ENCODE measurements around the gene LY6G6F.

Gene LY6G6F

DNA sequence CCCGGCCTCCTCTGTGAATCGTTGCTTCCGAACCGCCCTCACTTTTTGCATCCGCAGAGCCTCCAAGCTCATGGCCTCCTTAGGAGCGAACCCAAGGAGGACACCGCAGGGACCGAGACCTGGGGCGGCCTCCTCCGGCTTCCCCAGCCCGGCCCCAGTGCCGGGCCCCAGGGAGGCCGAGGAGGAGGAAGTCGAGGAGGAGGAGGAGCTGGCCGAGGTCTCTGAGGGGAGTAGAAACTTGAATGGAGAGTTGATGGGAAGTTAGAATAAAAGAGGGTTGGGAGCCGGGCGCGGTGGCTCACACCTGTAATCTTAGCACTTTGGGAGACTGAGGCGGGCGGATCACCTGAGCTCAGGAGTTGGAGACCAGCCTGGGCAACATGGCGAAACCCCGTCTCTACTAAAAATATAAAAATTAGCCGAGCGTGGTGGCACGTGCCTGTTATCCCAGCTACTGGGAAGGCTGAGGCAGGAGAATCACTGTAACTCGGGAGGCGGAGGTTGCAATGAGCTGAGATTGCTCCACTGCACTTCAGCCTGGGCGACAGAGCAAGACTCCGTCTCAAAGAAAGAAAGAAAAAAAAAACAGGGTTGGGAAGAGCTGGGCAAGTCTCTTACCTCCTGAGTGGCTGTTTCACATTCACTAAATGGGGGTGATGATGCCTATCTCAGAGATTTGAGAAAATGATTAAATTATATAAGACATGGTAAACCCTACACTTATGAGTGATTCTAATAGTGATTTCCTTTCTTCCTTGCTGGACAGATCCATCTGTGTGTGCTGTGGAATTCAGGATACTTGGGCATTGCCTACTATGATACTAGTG lies 33.9 kb downstream of the LY6G6F start:
- no peak for DNase-seq

DNA sequence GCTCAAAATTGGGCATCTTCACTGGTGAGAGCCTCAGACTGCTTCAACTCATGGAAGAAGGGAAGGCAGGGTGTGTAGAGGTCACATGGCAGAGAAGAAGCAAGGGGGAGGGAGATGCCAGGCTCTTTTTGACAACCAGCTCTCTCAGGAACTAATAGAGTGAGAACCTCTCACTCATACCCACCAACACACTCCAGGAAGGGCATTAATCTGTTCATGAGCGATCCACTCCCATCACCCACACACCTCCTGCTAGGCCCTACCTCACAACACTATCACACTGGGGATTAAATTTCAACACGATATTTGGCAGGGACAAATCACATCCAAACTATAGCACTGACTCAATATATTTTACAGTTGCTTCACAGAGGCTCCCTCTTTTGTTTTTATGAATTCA lies 35.1 kb downstream of the LY6G6F start:
- DNase-seq = no peak

DNA sequence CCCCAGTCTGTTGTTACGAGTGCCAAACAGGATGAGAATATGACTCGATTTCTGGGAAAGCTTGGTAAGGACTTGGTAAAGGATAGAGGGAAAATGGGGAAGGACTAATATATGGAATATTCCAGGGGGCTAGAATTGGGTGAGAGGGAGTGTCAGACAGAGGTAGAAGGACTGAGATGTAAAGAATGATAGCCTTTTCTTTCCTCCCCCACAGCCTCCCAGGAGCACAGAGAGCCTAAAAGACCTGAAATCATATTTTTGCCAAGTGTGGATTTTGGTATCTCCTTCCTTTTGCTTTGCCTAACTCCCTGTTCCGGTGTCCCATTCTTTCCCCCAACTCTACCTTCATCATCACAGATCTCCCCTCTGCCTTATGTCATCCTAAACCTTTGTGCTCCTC lies 36.2 kb downstream of the LY6G6F start:
- no peak for DNase-seq

DNA sequence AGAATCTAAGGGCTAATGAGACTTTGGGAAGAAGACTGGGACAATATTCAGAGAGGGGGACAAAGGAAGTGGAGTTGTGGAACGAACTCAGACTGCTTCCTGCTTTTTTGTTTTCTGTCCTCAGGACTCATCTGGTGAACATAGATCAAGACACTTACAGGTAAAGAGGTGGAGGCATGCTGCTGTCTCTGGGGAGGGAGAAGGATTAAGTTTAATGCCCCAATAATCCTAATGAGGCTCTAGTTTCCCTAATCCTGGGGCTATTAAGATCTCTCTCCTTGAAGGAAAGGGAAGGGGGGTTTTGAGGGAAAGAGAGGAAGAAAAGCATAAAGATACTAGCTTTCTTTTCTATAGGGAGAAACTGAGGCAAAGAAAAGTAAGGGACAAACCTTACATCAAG lies 37.8 kb downstream of the LY6G6F start:
- no peak for DNase-seq

DNA sequence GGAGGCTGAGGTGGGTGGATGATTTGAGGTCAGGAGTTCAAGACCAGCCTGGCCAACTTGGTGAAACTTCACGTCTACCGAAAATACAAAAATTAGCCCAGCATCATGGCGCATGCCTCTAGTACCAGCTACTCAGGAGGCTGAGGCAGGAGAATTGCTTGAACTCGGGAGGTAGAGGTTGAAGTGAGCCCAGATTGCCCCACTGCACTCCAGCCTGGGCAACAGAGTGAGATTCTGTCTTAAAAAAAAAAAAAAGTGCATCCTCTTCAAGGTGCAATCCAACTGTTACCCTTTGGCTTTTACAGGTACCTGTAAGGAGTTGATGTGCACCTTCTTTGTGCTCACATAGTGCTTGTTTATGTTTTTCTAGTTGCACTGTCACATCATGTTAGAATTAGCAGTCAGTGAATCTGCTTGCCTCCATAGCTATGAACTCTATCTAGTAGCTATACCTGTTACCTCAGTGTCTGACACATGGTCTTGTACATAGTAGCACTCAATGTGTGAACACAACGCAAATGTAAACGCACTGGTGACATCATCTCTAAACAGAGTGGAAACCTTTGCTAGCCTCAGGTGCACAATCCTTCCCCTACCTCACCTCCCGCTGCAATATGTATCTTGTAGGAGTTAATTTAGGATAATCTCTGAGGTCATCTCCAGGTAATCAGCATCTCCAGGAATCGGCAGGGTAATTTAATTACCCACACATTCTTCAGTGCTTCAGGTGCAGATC lies 42.8 kb downstream of the LY6G6F start:
- DNase-seq = no peak

DNA sequence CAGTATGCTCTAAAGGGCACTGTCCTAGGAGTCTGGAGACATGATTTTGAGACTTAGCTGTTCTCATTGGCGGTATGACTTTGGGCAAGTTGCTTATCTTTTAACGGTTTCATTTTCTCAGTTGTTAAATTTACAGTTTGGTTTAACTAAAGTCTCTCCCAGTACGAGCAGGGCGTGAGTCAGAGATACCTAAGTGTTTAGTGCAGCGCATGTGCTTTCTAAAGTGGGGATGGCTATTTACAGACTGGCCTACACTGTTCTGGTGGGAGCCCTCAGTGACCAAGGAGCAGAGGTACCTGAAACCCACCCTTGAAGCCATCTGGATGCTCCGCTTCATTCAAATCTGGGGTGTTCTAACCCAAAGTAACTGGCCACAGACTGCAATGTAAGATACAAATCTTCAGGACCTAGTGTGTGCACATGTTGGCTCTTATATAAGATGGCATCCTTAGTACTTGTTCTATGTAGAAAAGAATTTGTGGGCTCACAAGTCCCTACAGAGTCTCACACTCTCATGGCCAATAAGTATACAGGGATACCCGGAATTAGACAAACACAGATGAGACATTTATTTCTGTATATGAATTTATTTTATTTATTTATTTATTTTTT lies 43.9 kb downstream of the LY6G6F start:
- DNase-seq = no peak

DNA sequence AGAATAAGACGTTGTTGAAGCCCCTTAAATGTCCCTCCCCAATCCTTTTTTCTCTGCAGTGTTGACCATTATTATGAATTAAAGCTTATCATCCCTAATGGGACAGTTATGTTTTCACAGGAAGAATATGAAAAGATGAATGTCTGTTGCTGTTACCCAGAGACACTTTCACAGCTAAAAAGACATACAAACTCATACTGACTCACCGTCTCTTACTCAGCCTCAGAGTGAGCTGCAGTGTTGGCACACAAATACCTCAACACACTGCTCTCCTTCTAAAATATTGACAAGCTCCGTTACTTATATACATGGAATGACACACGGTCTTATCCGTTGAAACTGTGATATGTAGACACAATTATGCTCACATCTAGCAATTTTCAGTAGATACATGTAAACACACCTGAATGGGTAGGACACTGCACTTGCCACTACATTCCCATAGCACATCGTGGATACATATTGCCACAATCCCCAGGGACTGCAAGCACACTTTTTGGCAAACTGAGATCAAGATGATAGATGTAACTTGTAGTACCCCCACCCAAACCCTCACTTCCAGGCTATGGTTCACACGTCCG lies 46.2 kb downstream of the LY6G6F start:
- no peak for DNase-seq

DNA sequence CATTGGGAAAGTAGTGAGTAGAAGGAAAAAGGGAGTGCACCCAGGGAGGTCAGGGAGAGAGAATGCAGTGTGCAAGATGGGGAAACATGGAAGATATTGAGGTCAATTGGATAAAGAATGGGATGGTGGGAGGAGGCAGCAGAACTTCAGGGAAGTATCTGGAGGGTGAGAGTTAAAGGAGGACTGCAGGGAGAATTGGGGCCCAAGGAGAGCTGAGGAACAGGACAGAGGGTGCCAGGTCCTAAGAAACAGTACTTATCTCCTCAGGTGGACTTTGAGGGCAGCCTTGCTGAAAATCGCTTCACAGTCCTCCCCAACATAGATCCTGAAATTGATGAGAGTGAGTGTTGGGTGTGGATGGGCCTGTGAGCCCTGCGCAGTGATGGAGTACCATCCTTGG lies 51.6 kb downstream of the LY6G6F start:
- DNase-seq = no peak
